HL-60 (cell line): ENCODE measurements around the gene CNTN1.

Experiments
- CTCF ChIP-seq: IDR thresholded peaks from one replicate; pipeline ENCODE4 v1.5.1; 2011; ENCODE audit warnings: low read length, control low read depth, inconsistent platforms; ENCODE audit not compliant: insufficient read depth
- GABPA ChIP-seq: IDR thresholded peaks from 2 replicates; pipeline ENCODE4 v1.6.1; 2012; ENCODE audit warnings: low read depth
- POLR2AphosphoS5 ChIP-seq: IDR thresholded peaks from 2 replicates; pipeline ENCODE4 v1.6.1; 2012; ENCODE audit warnings: low read depth
- REST ChIP-seq: IDR thresholded peaks from 2 replicates; pipeline ENCODE4 v1.6.1; 2012; ENCODE audit warnings: low read depth; ENCODE audit not compliant: insufficient replicate concordance
- SPI1 ChIP-seq: IDR thresholded peaks from 2 replicates; pipeline ENCODE4 v1.6.1; 2012; ENCODE audit warnings: low read depth, mild to moderate bottlenecking, borderline replicate concordance

GRCh38 chr12:40762072-40762471 lies 69.8 kb downstream of the CNTN1 start:
- no peak for TF ChIP-seq CTCF
- TF ChIP-seq POLR2AphosphoS5: no peak
- TF ChIP-seq SPI1: no peak
- no peak for TF ChIP-seq GABPA
- TF ChIP-seq REST: no peak
